DLD1 (cell line): ENCODE measurements around the gene PHLDA1.

Experiments
- in situ Hi-C: cut with HindIII; loops from 2 replicates; pipeline ENCODE4 v1.10.0; 2017; ENCODE audit warnings: low sequenced_read_pairs

Gene PHLDA1

DNA sequence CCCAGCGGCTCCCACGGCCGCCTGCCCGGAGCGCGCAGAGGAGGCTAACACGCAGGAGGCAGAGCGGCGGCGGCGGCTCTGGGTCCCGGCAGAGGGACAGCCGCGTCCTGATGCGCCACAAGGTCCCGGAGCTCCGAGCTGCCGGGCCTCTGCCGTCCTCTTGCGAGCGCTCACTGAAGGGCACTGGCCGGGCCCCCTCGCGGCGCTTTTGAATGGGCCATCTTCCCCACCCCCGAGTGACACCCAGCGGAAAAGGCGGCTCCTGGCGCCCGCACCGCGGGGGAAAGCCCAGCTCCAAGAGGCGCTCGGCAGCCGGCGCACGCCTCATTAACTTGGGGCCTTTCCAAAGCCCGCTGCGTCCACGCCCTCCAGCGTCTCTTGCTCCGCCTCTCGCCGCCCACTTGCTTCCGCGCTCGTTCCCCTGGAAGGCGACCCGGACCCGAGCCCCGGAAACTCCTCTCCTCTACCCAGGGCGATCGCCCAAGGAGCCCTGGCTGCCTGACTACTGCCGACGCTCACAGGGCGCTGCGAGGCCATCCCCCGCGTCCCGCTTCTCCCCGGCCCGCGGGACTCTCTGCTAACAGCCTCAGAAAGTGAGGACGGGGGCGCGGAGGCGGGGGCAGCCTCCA is at the start of gene PHLDA1:
TSS of gene PHLDA1 (minus strand) at position 363 of the 629 bp plus-strand sequence.
- in situ Hi-C loops, result no loop called here

DNA sequence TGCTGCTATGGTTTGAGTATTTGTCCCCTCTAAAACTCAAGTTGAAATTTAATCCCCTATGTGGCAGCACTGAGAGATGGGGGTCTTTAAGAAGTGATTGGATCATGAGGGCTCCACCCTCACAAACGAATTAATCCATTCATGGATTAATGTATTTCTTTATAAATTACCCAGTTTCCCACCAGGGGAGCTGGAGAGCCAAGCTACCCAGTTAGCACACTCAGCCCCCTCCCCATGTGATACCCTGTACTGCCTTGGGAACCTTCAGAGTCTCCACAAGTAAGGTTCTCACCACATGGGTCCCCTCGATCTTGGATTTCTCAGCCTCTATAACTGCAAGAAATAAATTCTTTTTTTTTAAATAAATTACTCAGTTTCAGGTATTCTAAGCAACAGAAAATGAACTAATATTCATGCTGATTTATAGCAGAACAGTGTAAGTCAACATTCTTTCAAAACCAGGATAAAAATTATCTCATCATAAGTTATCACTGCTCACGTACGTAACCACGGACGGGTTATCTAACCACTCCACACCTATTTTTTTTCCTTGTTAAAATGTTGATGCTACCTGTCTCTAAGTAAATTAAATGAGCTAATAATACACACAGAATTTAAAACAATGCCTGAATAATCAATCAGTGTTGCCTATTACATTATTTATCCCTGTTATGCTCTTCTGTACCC is 49.3 kb upstream of the PHLDA1 start:
- in situ Hi-C loops, result no loop called here

- in situ Hi-C loops, result no loop called here
Observed at GRCh38 chr12:76080017-76080728, 48.6 kb upstream of the PHLDA1 start.

DNA sequence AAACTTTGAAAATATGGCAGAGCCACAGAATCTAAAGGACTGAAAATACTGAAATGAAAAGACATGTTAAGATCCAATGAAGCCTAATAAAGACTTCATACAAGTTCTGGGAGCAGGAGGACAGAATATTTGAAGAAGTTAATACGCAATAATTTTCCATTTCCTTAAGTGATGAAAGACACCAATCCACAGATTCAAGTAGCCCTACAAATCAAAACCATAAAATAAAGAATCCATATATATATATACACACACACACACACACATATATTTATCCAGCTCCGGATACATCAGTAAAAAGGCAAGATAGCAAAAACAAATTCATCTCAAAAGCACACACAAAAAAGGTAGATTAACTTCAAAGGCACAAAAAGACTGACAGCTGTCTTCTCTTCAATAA is 47.2 kb upstream of the PHLDA1 start:
- in situ Hi-C loops, result loop anchor here (5.0 kb wide), 1 partner anchor 36 kb away; no protein-coding TSS in a partner anchor

DNA sequence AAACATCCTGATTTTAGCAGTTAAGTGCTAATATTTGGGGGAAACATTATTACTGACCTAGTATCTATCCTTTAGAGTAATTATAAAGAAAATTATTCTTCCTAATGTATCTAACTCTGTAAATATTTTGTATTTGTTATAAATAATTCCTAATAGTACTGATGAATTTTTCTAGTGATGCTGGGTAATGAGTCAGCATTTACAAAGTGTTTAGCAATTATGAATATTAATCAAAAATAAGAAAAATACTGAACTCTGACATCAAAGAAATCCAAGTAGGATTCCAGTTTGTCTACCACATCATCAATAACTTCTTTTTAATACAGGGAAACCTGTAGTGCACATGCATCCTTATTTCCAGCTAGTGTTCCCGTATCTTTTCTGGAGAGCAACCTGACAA is 43.9 kb upstream of the PHLDA1 start:
- in situ Hi-C loops, result loop anchor here (5.0 kb wide), 1 partner anchor 33 kb away; no protein-coding TSS in a partner anchor

GRCh38 chr12:76074701-76075336 is 43.2 kb upstream of the PHLDA1 start:
- in situ Hi-C loops, result loop anchor here (5.0 kb wide), 1 partner anchor 33 kb away; no protein-coding TSS in a partner anchor

- in situ Hi-C loops, result no loop called here
Observed at GRCh38 chr12:76073561-76073960, 42.0 kb upstream of the PHLDA1 start.

- in situ Hi-C loops, result no loop called here
Observed at GRCh38 chr12:76072568-76072967, 41.0 kb upstream of the PHLDA1 start.

DNA sequence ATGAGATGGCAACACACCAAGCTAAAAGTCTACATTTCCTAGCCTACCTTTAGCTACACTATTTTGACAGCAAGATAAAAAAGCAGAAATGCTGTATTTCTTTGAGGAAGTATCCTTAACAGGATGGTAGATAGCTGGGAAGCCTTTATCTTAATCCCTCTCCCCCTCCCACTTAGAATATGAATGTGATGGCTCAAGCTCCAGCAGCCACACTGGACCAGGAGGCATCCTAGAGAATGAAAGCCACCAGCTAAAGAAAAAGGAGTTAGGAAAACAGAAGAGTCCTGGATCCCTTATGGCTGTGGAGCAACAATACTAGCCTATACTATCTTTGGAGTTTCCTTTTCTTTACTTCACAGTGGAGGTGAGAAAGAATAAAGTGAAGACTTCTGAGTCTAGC is 37.8 kb upstream of the PHLDA1 start:
- in situ Hi-C loops, result no loop called here

GRCh38 chr12:76065917-76066316 is 34.3 kb upstream of the PHLDA1 start:
- in situ Hi-C loops, result no loop called here

GRCh38 chr12:76064904-76065303 is 33.3 kb upstream of the PHLDA1 start:
- in situ Hi-C loops, result no loop called here

- in situ Hi-C loops, result no loop called here
Observed at GRCh38 chr12:76060111-76060510, 28.5 kb upstream of the PHLDA1 start.

GRCh38 chr12:76057326-76057725 is 25.8 kb upstream of the PHLDA1 start:
- in situ Hi-C loops, result no loop called here

- in situ Hi-C loops, result no loop called here
Observed at GRCh38 chr12:76055393-76055792, 23.8 kb upstream of the PHLDA1 start.

GRCh38 chr12:76049575-76050251 is 18.1 kb upstream of the PHLDA1 start:
- in situ Hi-C loops, result no loop called here

- in situ Hi-C loops, result no loop called here
Observed at GRCh38 chr12:76047742-76048141, 16.2 kb upstream of the PHLDA1 start.

DNA sequence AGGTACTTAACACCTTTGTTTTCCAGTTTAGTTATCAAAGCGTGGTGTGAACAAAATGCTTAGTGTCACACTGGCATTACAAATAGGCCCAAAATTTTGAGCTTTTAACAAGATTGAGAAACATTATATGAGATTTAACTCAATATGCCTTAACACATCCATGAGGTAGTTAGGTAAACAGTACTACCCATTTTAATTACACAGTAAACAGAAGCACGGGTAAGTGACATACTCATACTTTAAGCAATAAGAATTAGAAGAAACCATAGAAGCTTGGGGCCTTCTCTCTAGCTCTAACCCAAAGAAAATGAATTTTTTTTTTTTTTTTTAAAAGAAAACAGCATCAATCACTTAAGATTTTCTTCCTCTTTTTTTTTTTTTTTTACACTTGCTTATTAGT is 15.5 kb upstream of the PHLDA1 start:
- in situ Hi-C loops, result no loop called here

DNA sequence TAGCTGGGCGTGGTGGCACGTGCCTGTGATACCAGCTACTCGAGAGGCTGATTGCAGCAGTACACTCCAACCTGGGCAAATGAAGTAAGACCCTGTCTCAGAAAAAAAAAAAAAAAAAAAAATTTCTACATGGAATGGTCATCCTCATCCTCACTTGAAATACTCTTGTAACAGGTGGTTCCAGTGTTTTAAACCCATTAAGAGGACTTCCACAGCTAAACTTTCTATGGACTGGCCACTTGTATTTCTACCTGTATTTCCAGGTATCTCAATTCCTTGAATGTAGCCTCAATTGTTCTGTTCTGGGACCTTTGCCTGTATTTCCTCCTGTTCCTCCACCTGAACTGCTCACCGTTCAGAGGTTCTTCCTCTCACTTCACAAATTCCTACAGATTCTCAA is 11.8 kb upstream of the PHLDA1 start:
- in situ Hi-C loops, result loop anchor here (5.0 kb wide), 1 partner anchor 34 kb away; no protein-coding TSS in a partner anchor

GRCh38 chr12:76042147-76042546 is 10.6 kb upstream of the PHLDA1 start:
- in situ Hi-C loops, result loop anchor here (5.0 kb wide), 1 partner anchor 35 kb away; no protein-coding TSS in a partner anchor

GRCh38 chr12:76041406-76041805 is 9.8 kb upstream of the PHLDA1 start:
- in situ Hi-C loops, result loop anchor here (5.0 kb wide), 1 partner anchor 36 kb away; no protein-coding TSS in a partner anchor
